ENCODE data around the gene OR4B1. TPM values are rescaled to one million over a fixed set of nuclear protein-coding genes. Genes with fewer than 3 reads are reported as not detected.

Gene OR4B1
- total and polyA plus RNA-seq, 8 donors, result not detected

GRCh38 chr11:48170241-48171233 lies 46.1 kb upstream of the OR4B1 start:
- intact Hi-C loops (cut with DNase I), result no loop called here
- ATAC-seq (no peak), DNase-seq (no peak)
- H3K36me3 ChIP-seq, result peaks cover 0 to 37% of the 10 kb centered on the region in 2 donors
- no peaks in the 10 kb centered on the region for H3K27me3 ChIP-seq
- H3K4me1 ChIP-seq, result peaks cover 0 to 18% of the 10 kb centered on the region in 2 donors
- no peak for TF ChIP-seq CTCF (IDR thresholded peaks at IDR 0.05)
- H3K9me3 ChIP-seq, result no peaks in the 10 kb centered on the region
- H3K4me3 ChIP-seq, result no peak overlapping the region
- H3K27ac ChIP-seq, result no peak overlapping the region

- Histone ChIP-seq H3K27me3 (no peaks in the 10 kb centered on the region), H3K4me3 (no peak overlapping the region), H3K4me1 (peaks cover 0 to 18% of the 10 kb centered on the region in 2 donors), H3K9me3 (no peaks in the 10 kb centered on the region), H3K36me3 (peaks cover 0 to 13% of the 10 kb centered on the region in 2 donors), H3K27ac (no peak overlapping the region)
- peak in 2 of 4 donors; percentile 55 to 64 for DNase-seq
- TF ChIP-seq CTCF (IDR thresholded peaks at IDR 0.05), result peak; percentile 81 to 86
- peak; percentile 91 for ATAC-seq
- intact Hi-C loops (cut with DNase I), result no loop called here
Observed at GRCh38 chr11:48172818-48173609, 43.6 kb upstream of the OR4B1 start.

- Histone ChIP-seq H3K36me3 (no peaks in the 10 kb centered on the region), H3K27me3 (no peaks in the 10 kb centered on the region), H3K9me3 (no peaks in the 10 kb centered on the region), H3K27ac (no peak overlapping the region), H3K4me1 (no peaks in the 10 kb centered on the region), H3K4me3 (no peak overlapping the region)
- ATAC-seq (no peak), DNase-seq (no peak)
- no peak for TF ChIP-seq CTCF (IDR thresholded peaks at IDR 0.05)
- intact Hi-C loops (cut with DNase I), result no loop called here
Observed at GRCh38 chr11:48177661-48178060, 38.9 kb upstream of the OR4B1 start.

- Histone ChIP-seq H3K27me3 (no peaks in the 10 kb centered on the region), H3K4me1 (no peaks in the 10 kb centered on the region), H3K36me3 (no peaks in the 10 kb centered on the region), H3K9me3 (no peaks in the 10 kb centered on the region), H3K27ac (no peak overlapping the region), H3K4me3 (no peak overlapping the region)
- ATAC-seq (no peak), DNase-seq (no peak)
- intact Hi-C loops (cut with DNase I), result no loop called here
- no peak for TF ChIP-seq CTCF (IDR thresholded peaks at IDR 0.05)
Observed at GRCh38 chr11:48180627-48181026, 36.0 kb upstream of the OR4B1 start.

All from left lung (tissue), 10 donors.